ENCODE data around the gene MVB12B. TPM values are rescaled to one million over a fixed set of nuclear protein-coding genes. Genes with fewer than 3 reads are reported as not detected.

The MVB12B gene
- total RNA-seq, 1 donor from 2014 or later: 20.2 TPM

GRCh38 chr9:126451316-126451885, 124.8 kb downstream of the MVB12B start:
- H3K9me3 Mint-ChIP-seq (ENCODE audit: unreplicated experiment): no peaks in the 10 kb centered on the region
- no peaks in the 10 kb centered on the region for H3K27me3 Mint-ChIP-seq (ENCODE audit: unreplicated experiment)
- H3K36me3 Mint-ChIP-seq (ENCODE audit: unreplicated experiment): peaks cover 25% of the 10 kb centered on the region
- no peak overlapping the region for H3K27ac Mint-ChIP-seq (ENCODE audit: unreplicated experiment)
- H3K4me1 Mint-ChIP-seq (ENCODE audit: unreplicated experiment): no peaks in the 10 kb centered on the region
- H3K4me3 Mint-ChIP-seq (ENCODE audit: unreplicated experiment): no peak overlapping the region
- DNase-seq (ENCODE audit: extremely low spot score, unreplicated experiment): peak; percentile 74
- TF ChIP-seq CTCF (IDR thresholded peaks at IDR 0.05): no peak

- H3K9me3 Mint-ChIP-seq (ENCODE audit: unreplicated experiment): no peaks in the 10 kb centered on the region
- TF ChIP-seq CTCF (IDR thresholded peaks at IDR 0.05): no peak
Measured at GRCh38 chr9:126452106-126452505, 125.5 kb downstream of the MVB12B start.

GRCh38 chr9:126453156-126453963, 126.7 kb downstream of the MVB12B start:
- no peak overlapping the region for H3K27ac Mint-ChIP-seq (ENCODE audit: unreplicated experiment)
- H3K4me3 Mint-ChIP-seq (ENCODE audit: unreplicated experiment): no peak overlapping the region
- no peaks in the 10 kb centered on the region for H3K9me3 Mint-ChIP-seq (ENCODE audit: unreplicated experiment)
- peaks cover 24% of the 10 kb centered on the region for H3K36me3 Mint-ChIP-seq (ENCODE audit: unreplicated experiment)
- no peak for TF ChIP-seq CTCF (IDR thresholded peaks at IDR 0.05)
- DNase-seq (ENCODE audit: extremely low spot score, unreplicated experiment): no peak
- H3K4me1 Mint-ChIP-seq (ENCODE audit: unreplicated experiment): no peaks in the 10 kb centered on the region
- H3K27me3 Mint-ChIP-seq (ENCODE audit: unreplicated experiment): no peaks in the 10 kb centered on the region

More at GRCh38 chr9:126452106-126452505, 125.5 kb downstream of the MVB12B start:
- DNase-seq (ENCODE audit: extremely low spot score, unreplicated experiment): no peak
- H3K27me3 Mint-ChIP-seq (ENCODE audit: unreplicated experiment): no peaks in the 10 kb centered on the region
- H3K4me1 Mint-ChIP-seq (ENCODE audit: unreplicated experiment): no peaks in the 10 kb centered on the region
- no peak overlapping the region for H3K4me3 Mint-ChIP-seq (ENCODE audit: unreplicated experiment)
- no peak overlapping the region for H3K27ac Mint-ChIP-seq (ENCODE audit: unreplicated experiment)
- H3K36me3 Mint-ChIP-seq (ENCODE audit: unreplicated experiment): peaks cover 29% of the 10 kb centered on the region

GRCh38 chr9:126454215-126454614, 127.6 kb downstream of the MVB12B start:
- H3K27ac Mint-ChIP-seq (ENCODE audit: unreplicated experiment): peak overlapping the region; percentile 10
- peaks cover 21% of the 10 kb centered on the region for H3K36me3 Mint-ChIP-seq (ENCODE audit: unreplicated experiment)
- H3K9me3 Mint-ChIP-seq (ENCODE audit: unreplicated experiment): no peaks in the 10 kb centered on the region
- DNase-seq (ENCODE audit: extremely low spot score, unreplicated experiment): no peak
- no peak overlapping the region for H3K4me3 Mint-ChIP-seq (ENCODE audit: unreplicated experiment)
- TF ChIP-seq CTCF (IDR thresholded peaks at IDR 0.05): no peak
- no peaks in the 10 kb centered on the region for H3K4me1 Mint-ChIP-seq (ENCODE audit: unreplicated experiment)
- H3K27me3 Mint-ChIP-seq (ENCODE audit: unreplicated experiment): no peaks in the 10 kb centered on the region

- H3K9me3 Mint-ChIP-seq (ENCODE audit: unreplicated experiment): no peaks in the 10 kb centered on the region
- H3K36me3 Mint-ChIP-seq (ENCODE audit: unreplicated experiment): peaks cover 21% of the 10 kb centered on the region
- DNase-seq (ENCODE audit: extremely low spot score, unreplicated experiment): no peak
Measured at GRCh38 chr9:126454795-126455194, 128.2 kb downstream of the MVB12B start.

More at GRCh38 chr9:126454795-126455194, 128.2 kb downstream of the MVB12B start:
- TF ChIP-seq CTCF (IDR thresholded peaks at IDR 0.05): no peak
- Mint-ChIP-seq H3K27me3 (ENCODE audit: unreplicated experiment) (no peaks in the 10 kb centered on the region), H3K27ac (ENCODE audit: unreplicated experiment) (no peak overlapping the region), H3K4me3 (ENCODE audit: unreplicated experiment) (no peak overlapping the region), H3K4me1 (ENCODE audit: unreplicated experiment) (no peaks in the 10 kb centered on the region)

Data from osteocyte (in vitro differentiated cells).